Measurements from ENCODE around the gene TMEM176A.
"Not testable (repeated sequence)": the region's sequence is repeated elsewhere in the genome, so short reads cannot be mapped to it uniquely, and the experiment has no call there.

TMEM176A gene

GRCh38 chr7:150800581-150801241, at the start of gene TMEM176A:
TSS of gene TMEM176A (plus strand) at chr7:150800769. CDS start at chr7:150801551, 782 bp downstream.
- DNase-seq = no peak

- no peak for DNase-seq
Observed at GRCh38 chr7:150751702-150752101, 48.9 kb upstream of the TMEM176A start.

- DNase-seq = no peak
Observed at GRCh38 chr7:150753239-150753638, 47.3 kb upstream of the TMEM176A start.

- no peak for DNase-seq
Observed at GRCh38 chr7:150753826-150754603, 46.6 kb upstream of the TMEM176A start.

DNA sequence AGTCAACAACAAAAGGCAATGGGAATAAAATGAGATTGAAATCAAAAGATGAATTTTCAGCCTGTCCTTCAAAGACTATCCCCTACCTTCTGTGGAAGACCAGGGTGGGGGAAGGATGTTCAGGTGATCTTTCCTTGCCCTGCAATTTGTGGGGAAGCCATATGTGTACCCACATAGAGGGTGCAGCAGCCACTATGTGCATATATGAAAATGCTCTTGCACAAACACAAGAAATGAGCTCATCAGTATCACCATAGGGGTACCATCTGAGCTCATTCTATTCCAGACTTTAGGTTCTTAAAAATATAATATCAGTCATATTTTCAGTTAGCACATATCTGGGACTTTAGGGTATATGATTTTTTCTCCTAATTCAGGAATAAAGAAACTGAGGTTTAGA, 45.6 kb upstream of the TMEM176A start:
- DNase-seq = no peak

GRCh38 chr7:150755473-150756099, 45.0 kb upstream of the TMEM176A start:
- DNase-seq = no peak

GRCh38 chr7:150756166-150756565, 44.4 kb upstream of the TMEM176A start:
- no peak for DNase-seq

DNA sequence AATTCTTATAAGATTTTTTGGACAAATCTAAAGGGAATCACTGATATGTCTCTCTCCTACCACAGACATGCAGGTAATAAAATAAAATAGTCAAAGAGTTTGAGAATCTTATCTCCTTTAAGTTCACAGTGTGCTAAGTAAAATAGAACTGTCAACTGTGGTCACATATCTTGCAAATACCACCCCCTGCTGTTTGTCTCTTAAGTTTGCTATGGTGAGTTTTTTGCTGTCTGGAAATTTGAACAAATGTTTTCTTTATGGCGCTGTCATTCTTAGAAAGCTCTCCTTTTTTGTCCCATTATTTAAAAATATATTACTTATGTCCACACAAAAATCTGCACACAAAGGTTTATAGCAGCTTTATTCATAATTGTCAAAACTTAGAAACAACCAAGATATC, 43.7 kb upstream of the TMEM176A start:
- no peak for DNase-seq

DNA sequence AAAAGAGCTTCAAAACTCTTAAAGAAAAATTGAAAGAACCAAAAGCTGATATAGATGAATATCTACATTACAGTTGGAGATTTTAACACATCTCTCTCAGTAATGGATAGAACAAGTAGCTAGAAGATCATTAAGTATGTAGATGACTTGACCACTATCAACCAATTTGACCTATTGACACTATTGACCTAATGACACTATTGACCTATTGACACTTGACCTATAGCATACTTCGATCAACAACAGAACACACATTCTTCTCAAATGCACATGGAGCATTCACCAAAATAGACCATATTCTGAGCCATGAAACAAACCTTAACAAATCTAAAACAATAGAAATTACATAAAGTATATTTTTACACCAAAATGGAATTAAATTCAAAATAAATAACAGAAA, 41.1 kb upstream of the TMEM176A start:
- no peak for DNase-seq

GRCh38 chr7:150766334-150766709, 34.2 kb upstream of the TMEM176A start:
- DNase-seq = no peak

GRCh38 chr7:150769768-150770167, 30.8 kb upstream of the TMEM176A start:
- no peak for DNase-seq

GRCh38 chr7:150774131-150774530, 26.4 kb upstream of the TMEM176A start:
- DNase-seq = not testable (repeated sequence)

GRCh38 chr7:150778014-150778737, 22.4 kb upstream of the TMEM176A start:
- no peak for DNase-seq

DNA sequence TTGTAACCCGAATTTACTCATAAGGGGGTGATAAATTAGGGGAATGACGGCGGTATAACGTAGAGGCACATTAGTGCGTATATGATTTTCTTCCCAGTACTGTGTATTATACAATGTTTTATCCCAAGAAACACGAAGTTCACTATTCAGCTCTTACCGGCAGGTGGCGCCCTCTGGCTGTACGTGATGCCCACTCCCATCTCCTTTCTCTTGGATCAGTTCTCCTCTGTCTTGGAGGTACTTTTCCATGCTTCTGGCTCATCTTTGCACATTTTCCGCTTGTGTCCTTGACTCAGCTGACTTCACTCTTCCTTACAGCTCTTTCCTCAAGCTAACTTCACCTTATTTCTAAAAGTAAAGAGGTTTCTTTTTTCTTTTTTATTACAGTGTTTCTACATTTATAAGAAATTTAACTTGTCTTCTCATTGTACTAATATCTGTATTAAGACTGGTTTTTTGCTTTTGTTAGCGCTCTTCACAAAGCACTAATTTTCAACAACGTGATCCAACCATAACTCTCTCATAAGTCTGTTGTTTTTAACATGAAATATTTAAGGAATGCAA, 21.7 kb upstream of the TMEM176A start:
- DNase-seq = peak; percentile 51

- DNase-seq = no peak
Observed at GRCh38 chr7:150780292-150780691, 20.3 kb upstream of the TMEM176A start.

- DNase-seq = peak; percentile 72
Observed at GRCh38 chr7:150781103-150781502, 19.5 kb upstream of the TMEM176A start.

- no peak for DNase-seq
Observed at GRCh38 chr7:150781961-150782360, 18.6 kb upstream of the TMEM176A start.

- DNase-seq = no peak
Observed at GRCh38 chr7:150784120-150784736, 16.3 kb upstream of the TMEM176A start.

GRCh38 chr7:150784954-150785353, 15.6 kb upstream of the TMEM176A start:
- DNase-seq = no peak

GRCh38 chr7:150787321-150788281, 13.0 kb upstream of the TMEM176A start:
- no peak for DNase-seq

Measured in fibroblast of skin of right quadriceps (primary cell).